HTR-8/SVneo (cell line): ENCODE results near the gene CTPS2.
A peak's percentile ranks its signal among the peaks of the same experiment; 100 is the strongest.
"Not testable (repeated sequence)": the region's sequence is repeated elsewhere in the genome, so short reads cannot be mapped to it uniquely, and the experiment has no call there.

Source experiments
- DNase-seq: peaks from one replicate; pipeline ENCODE4 v3.0.0; 2011; ENCODE audit warnings: low spot score, mixed read lengths; ENCODE audit not compliant: insufficient read length
- FAIRE-seq: peaks from 2 replicates; lab custom pipeline; 2011; peaks lifted over from hg19 to GRCh38; lab: Jason Lieb, UNC

The CTPS2 gene

DNA sequence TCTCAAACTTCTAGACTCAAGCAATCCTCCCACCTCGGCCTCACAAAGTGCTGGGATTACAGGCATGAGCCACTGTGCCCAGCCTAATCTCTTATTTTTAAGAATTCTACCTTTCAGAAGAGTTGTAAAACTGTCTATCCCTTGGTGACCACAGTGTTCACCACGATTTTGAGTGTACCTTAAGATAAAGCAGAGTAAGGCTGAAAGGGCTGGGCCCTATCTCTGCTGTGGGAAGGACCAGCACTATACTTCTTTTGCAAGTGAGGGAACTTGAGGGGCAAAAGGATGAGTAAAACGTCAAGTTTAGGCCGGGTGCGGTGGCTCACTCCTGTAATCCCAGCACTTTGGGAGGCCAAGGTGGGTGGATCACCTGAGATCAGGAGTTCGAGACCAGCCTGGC, 4.0 kb upstream of the CTPS2 start:
- not testable (repeated sequence) for DNase-seq, FAIRE-seq

- FAIRE-seq, DNase-seq: not testable (repeated sequence)
Measured at GRCh38 chrX:16715638-16716037, 3.2 kb upstream of the CTPS2 start.

- DNase-seq, result no peak
- FAIRE-seq, result no peak
Measured at GRCh38 chrX:16714504-16714903, 2.0 kb upstream of the CTPS2 start.

DNA sequence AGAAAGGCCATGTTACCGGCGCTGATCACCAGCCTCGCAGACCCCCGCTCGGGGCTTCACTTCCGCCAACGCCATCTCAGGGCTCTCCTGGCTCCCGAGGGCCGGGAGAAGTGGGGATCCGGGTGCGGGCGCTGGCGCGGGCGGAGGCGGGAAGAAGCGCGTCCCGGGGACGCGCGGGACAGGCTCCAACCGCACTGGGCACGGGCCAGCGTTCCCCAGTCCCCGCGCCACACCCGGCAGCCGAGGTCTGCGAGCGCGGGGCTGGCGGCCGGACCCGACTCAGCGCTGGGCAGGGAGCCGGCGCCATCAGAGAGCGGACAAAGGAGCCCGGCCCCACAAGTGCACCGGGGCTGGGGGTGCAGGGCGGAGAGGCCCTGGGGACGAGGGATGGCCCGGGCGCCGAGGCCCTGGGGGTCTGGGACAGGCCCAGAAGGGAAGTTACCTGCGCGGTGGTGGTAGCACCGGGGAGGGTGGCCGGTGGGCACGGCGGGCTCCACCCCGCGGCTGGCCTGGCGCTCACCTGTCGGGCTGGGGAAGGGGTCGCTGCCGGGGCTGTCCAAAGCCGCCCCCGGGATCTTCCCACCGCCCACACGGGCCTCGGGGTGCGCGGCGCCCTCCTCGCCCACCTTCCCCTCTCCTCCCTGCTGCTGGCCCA, 449 bp downstream of the CTPS2 start:
- DNase-seq (peak; percentile 22), FAIRE-seq (no peak)

DNA sequence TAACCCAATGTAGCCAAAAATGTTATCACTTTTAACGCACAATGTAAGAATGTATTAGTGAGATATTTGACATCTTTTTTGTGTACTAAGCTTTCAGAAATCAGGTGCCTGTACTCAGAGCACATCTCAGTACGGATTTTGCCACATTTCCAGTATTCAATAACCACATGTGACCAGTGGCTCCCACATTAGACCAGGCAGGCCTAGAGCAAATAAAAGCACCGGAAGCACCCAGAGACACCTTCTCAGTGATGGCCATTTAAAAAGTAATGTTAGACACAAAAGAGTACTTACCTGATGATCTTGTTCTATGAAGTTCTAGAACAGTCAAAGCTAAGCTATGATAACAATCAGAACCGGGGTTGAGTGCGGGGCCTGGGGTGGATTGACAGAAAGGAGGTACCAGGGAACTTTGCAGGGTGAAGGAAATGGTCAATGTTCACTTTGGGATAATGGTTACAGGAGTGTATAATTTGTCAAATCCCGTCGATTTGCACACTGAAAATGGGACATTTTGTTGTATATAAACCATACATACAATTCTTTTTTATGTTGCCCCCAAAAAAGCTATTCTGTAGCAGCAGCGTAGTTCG, 1.2 kb downstream of the CTPS2 start:
- DNase-seq (no peak), FAIRE-seq (no peak)

- FAIRE-seq (no peak), DNase-seq (no peak)
Measured at GRCh38 chrX:16708016-16708415, 4.5 kb downstream of the CTPS2 start.

DNA sequence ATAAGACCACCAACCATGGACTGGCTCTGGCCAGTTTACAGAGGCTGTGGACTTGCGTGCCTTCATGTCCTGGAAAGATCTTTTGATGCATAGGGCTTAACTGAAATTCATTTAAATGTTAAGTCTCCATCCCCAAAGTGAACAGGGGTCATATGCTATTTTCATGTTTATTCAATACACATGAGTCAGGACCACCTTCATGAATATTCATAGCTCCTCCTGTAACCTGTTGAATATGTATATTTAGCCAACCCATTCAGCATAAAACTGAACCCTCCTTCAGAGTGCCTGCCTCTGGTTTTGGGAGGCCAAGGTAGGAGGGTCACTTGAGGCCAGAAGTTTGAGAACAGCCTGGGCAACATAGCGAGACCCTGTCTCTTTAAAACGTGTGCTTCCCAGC, 7.1 kb downstream of the CTPS2 start:
- FAIRE-seq (no peak), DNase-seq (no peak)

DNA sequence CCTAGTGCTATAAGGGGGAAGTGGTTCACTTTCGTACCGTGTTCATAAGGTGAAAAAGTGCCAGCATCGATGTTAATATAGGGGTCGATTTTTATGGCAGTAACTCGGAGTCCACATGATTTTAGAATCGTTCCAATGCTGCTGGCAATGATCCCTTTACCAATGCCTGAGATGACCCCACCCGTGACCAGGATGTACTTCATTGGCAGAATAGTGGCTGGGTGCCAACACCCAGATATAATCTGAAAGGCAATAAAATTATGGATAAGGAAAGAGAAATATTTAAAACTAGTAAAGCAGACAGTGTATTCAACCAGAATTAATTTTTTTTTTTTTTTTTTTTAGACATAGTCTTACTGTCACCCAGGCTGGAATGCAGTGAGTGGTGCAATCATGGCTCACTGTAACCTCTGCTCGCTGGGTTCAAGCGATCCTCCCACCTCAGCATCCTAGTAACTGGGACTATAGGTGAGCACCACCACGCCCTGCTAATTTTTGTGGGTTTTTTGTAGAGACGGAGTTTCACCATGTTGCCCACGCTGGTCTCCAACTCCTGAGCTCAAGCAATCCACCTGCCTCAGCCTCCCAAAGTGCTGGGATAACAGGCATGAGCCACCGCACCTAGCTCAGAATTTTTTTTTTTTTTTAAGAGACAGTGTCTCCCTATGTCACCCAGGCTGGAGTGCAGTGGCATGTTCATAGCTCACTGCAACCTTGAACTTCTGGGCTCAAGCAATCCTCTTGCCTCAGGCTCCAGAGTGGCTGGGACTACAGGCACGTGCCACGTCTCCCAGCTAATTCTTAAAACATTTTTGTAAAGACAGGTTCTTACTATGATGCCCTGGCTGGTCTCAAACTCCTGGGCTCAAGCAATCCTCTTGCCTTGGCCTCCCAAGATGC, 9.5 kb downstream of the CTPS2 start:
- FAIRE-seq (no peak), DNase-seq (no peak)

DNA sequence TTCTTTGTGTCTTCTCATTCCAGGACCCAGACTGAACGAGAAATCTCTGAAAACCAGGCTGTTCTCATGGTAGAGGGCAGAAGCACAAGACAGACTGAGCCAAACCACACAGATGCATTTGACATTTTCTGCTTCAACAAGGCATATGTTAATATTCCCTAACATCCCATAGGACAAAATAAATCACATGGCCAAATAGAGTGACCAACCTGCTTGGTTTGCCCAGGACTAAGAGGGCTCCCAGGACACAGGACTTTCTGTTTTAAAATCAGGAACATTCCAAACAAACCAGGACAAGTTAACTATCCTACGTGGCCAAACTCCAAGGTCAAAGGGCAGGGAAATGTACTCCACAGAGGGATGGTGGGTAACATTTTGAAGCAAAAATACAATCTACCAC, 11.7 kb downstream of the CTPS2 start:
- FAIRE-seq, result no peak
- no peak for DNase-seq

- no peak for FAIRE-seq
- no peak for DNase-seq
Measured at GRCh38 chrX:16699389-16699788, 13.1 kb downstream of the CTPS2 start.

GRCh38 chrX:16696956-16697355, 15.5 kb downstream of the CTPS2 start:
- no peak for FAIRE-seq

DNA sequence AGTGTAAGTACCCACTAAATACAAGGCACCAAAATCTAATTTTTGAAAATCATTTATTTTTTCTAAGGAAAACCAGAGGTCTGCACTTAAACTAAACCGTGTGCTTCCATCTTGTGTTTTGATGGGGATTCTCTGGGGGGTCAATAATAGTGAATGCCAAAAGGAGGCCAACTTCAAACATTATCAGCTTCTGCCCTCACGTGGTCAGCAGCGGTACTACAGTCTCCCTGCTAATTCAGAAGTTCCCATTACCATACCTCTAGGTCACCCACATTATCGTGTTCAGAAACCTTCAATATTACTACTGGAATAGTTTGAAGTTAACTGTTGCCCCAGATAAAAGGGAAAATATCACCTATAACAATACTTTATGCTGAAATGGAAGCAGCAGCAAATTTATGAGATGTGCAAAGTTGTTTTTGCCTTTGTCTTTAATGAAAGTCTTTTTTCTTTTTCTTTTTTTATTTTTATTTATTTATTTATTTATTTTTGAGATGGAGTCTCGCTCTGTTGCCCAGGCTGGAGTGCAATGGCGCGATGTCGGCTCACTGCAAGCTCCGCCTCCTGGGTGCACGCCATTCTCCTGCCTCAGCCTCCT, 17.3 kb downstream of the CTPS2 start:
- FAIRE-seq, result no peak

More at GRCh38 chrX:16696956-16697355, 15.5 kb downstream of the CTPS2 start:
- no peak for DNase-seq

DNA sequence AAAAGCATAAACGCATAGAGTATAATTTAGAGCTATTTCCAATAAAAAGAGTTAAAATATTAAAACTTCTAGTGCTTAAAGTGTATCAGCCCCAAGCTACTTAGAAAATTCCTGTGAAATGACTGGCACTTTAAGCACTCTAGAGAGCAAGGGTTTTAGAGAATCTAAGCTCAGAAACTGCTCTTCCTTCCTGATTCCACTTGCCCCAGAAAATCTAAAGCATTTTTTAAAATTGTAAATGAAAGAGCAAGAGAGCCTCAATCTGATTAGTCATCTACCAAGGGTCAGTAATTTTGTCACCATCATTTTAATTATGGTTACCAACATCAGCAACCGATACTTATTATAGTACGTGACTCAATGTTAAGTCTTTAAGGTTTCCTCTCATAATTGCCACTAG, 25.0 kb downstream of the CTPS2 start:
- FAIRE-seq (no peak), DNase-seq (no peak)

More for the DNA sequence above, 17.3 kb downstream of the CTPS2 start:
- peak; percentile 54 for DNase-seq

GRCh38 chrX:16683007-16683664, 29.3 kb downstream of the CTPS2 start:
- FAIRE-seq (no peak), DNase-seq (no peak)

DNA sequence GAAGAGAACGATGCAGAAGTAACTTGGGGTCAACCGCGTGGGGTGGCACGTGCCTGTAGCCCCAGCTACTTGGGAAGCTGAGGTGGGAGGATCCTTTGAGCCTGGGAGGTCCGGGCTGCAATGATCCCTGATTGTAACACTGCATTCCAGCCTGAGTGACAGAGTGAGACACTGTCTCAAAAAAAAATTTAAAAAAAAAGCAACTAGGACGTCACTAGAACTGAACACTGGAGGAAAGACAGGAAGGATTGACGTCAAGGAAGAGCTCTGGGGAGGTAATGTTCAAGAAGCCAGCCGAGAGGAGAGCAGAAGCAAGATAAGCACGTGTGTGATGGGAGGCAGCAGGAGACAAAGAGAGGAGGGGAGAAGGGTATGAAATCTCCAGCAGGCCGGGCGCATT, 33.8 kb downstream of the CTPS2 start:
- no peak for FAIRE-seq
- DNase-seq, result no peak

DNA sequence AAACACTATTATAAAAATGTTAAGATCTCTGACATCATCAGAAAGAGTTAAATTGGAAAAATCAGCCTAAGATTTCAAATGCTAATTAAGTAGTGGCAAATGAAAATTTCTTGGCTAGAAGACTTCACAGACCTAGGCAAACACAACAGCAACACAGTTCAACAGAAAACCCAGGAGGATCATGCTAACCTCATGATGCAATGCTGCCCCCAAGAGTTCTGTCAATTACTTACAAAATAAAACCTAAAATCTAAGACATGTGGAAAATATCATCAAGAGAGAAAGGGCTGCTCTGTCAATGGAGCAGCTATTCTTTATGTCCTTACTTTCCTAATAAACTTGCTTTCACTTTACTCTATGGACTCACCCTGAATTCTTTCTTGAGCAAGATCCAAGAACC, 41.5 kb downstream of the CTPS2 start:
- FAIRE-seq (no peak), DNase-seq (peak; percentile 70)

GRCh38 chrX:16666541-16666940, 45.9 kb downstream of the CTPS2 start:
- no peak for DNase-seq
- no peak for FAIRE-seq

DNA sequence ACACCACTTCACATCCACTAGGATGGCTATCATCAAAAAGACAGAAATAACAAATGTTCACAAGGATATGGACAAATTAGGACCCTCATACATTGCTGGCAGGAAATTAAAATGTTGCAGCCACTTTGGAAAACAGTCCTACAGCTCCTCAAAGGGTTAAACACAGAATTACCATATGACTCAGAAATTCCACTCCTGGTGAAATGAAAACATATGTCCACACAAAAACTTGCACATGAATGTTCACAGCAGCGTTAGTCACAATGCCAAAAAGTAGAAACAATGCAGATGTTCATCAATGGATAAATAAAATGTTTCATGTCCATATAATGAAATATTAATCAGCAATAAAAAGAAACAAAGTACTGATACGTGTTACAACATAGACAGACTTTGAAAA, 47.4 kb downstream of the CTPS2 start:
- FAIRE-seq (no peak), DNase-seq (no peak)

DNA sequence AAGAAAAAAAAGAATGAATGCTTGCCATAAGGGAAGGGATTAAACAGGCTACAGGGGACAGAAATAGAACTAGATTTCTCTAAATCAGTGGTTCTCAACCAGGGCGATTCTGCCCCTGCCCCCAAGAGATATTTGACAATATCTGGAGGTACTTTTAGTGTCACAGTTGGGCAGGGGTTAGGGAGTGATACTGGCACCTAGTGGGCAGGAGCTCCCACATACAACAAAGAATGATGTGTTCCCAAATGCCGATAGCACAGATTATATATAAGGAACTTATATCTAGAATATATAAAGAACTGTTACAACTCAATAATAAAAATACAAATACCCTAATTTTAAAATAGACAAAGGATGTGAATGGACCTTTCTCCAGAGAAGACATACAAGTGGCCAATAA, 47.8 kb downstream of the CTPS2 start:
- DNase-seq, result no peak
- FAIRE-seq, result no peak

DNA sequence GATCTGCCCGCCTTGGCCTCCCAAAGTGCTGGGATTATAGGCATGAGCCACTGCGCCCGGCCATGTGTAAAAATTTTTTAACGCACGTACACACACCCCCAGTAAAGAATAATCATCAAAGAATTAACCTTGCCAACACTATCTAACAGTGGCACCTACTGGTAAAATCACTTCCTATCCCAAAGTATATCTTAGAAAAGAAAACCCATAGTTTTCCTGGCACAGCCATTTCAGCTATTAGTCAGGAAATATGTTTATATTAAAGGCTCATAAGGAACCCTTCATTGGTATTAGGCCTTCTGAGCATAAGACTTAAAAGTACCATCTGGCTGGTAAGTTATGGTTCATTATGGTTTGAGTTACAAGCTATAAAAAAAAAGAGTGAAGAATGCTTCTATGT, 48.4 kb downstream of the CTPS2 start:
- no peak for FAIRE-seq
- no peak for DNase-seq
